IPS DF 4.7 (cell line): ENCODE measurements around the gene PDGFB.

Source experiments
- DNase-seq: peaks from one replicate; pipeline ENCODE4 v3.0.0-alpha.2; 2013; ENCODE audit warnings: low spot score; ENCODE audit errors: extremely low read depth

The PDGFB gene

GRCh38 chr22:39208013-39208680 lies 36.6 kb downstream of the PDGFB start:
- DNase-seq: no peak

DNA sequence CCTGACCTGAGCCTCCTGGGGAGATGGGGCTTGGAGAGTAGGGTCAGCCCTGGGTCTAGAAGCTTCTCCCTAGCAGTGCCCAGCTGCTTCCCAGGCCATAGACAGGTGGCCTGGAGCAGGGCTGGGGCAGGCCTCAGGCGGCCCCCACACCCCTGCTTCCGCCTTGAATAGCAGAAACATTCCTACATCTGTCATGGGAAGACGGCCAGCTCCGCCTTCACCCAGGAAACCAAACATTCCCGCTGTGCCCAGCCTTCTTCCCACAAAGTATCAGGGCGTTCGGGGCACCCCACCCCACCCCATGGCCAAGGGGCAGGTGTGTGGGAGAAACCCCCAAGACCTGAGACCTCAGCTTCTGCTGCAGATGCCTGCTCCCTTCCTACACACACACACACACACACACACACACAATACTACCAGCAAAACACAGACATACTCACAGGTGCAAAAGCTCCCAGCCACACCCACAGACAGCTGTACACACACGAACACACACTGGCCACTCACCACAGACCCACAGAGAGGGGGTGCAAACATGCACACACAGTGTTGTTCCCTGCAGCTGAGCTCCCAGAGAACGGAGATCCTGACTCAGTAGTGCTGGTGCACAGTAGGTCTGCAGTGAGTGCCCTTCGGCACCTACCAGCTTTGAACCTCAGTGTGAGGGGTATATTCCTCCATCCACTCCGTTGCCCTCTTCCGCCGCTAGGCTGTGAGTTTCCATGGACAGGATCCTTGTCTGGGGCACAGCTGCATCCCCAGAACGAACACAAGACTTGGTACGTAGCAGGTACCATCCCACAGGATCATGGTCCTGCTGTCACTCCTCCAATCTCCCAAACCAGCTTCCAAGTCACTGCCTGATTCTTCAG lies 37.4 kb downstream of the PDGFB start:
- no peak for DNase-seq

DNA sequence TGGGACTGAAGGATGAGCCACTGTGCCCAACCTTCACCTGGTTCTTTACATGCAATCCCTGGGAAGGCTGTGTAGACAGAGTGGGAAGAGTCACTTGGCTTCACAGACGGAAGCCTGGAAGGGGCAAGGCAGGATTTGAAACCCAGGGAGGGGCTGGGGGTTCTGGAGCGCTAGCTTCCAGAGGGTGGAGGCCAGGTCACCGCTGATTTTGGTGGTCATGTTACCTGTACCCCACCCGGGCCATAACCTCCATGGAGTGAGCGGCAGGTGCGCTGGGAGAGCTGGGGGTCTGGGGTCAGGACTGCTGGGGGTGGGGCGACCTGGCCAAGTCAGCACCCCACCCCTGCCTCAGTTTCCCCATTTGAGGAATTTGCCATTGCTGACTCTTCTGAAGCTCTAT lies 38.3 kb downstream of the PDGFB start:
- no peak for DNase-seq

DNA sequence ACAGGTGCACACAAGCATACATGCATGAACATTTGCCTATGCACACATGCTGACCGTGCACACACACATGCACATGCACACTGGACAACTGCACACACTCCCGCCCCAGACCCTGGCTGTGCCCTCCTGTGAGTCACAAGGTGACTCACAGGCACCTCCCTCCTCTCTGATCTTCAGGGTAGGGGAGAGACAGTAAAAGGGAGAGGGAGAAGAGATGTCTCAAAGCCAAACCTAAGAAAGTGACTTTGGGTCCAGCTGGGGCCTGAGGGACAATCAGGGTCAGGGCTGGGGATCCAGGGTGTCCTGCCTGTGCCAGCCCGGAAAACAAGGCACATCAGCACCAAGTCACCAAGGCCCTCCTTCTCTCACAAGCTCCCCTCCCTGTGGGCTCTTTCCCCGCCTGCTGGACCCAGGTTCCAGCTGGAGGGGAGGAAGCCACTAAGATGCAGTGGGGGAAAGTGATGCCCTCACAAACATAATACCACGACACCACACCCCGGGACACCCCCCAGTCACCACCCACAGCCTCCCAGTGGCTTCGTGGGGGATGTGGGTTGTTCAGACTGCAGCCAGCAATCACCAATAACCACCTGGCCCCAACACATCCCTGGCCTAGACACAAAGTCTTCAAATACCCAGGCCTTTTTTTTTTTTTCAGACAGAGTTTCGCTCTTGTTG lies 39.3 kb downstream of the PDGFB start:
- DNase-seq: no peak

DNA sequence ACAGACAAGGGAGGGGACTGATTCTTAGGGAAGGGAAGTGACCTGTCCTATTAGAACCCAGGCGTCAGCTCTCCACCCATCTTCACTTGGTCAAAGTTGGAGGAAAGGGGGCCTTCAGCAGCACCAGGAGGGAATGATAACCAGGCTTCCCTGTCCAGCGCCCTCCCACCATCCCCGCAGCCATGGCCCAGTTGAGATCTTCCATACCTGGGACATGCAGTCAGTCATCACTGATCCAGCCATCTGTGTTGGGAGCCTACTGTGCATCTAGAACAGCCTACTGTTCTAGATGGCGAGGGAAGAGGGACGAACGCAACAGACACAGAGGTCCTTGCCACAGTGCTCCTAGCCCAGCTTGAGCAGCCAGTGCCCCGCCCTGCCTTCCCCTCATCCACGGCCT lies 40.6 kb downstream of the PDGFB start:
- DNase-seq: no peak

DNA sequence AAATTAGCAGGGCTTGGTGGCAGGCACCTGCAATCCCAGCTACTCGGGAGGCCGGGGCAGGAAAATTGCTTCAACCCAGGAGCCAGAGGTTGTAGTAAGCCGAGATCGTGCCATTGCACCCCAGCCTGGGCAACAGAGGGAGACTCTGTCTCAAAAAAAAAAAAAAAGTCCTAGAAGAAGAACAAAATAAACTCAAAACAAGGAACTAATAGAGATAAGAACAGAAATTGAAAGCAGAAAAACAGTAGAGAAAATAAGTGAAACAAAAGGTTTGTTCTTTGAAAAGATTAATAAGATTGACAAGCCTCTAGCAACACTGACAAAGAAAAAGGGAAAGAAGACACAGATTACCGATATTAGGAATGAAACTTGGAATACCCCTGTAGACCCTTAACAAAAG lies 47.2 kb downstream of the PDGFB start:
- no peak for DNase-seq

DNA sequence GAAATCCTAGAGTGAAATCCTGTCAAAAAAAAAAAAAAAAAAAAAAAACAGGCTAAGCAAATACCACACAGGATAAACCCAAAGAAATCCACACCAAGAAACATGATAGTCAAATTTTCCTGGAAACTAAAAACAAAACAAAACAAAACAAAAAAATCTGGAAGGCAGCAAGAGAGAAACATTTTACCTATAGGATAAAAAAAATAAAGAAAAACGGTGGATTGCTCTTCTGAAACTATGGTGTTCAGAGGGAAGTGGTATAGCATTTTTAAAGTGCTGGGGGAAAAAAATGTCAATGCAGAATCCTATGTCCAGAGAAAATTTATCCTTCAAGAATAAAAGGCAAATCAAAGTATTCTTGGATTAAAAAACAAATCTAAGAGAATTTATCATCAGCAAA lies 50.7 kb downstream of the PDGFB start:
- DNase-seq: no peak

DNA sequence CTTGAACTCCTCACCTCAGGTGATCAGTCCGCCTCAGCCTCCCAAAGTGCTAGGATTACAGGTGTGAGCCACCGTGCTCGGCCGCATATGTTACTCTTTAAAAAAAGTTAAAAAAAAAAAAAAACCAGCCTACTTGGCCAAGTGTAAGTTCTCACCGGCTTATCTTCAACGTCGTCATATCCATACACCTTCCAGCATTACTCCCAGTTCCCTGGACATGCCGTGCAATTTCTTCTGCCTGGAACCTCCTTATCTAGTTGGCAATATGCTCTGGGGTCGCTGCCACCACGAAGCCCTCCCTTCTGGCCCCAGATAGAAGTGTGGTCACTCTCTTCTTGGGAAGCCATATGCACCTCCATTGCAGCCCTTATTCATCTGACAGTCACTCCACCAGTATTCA lies 56.0 kb downstream of the PDGFB start:
- no peak for DNase-seq

GRCh38 chr22:39185601-39186012 lies 59.2 kb downstream of the PDGFB start:
- no peak for DNase-seq

- DNase-seq: no peak
Observed at GRCh38 chr22:39184586-39185577, 59.9 kb downstream of the PDGFB start.

DNA sequence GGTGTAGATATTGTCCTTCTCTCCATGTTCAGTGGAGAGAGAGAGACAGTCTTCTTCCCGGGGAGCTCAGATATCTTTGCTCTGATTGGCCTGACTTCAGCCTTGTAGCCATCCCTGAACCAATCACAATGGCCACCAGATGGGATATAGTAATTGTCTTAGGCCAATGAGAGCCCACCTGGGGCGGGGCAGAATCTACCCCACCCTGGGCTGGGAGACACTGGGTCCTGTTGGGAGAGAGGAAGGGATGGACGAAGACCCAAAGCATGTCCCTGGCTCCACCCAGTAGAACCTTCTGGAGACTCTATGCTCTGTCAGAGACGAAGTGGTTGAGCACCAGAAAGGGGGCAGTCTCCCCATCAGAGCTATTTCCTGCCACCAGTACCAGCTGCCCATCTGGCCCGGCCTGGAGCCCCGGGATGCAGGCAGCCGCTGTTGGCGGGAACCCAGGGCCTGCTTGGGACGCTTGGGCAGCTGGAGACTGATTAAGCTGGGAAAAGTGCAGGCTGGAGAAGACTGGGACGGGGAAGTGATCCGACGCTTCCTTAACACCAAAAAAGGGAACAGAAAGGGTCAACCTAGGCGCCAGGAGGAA lies 60.7 kb downstream of the PDGFB start:
- no peak for DNase-seq

- DNase-seq: no peak
Observed at GRCh38 chr22:39182478-39183030, 62.2 kb downstream of the PDGFB start.

DNA sequence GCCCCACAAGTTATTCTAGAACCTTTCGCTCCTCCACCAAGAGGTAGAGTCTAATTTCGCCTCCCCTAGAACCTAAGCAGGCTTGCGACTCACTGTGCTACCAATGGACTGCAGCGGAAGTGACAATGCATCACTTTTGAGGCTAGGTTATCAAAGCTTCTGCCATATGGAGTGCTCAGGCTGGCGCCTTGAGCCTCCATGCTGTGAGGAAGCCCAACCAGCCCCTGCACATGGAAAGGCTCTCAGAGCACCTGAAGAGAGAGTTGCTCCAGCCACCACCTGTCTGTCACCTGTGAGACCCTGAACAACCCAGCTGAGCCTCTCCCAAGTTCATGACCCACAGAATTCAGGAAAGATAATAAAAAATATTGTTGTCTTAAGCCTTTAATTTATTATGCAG lies 63.0 kb downstream of the PDGFB start:
- DNase-seq: no peak

GRCh38 chr22:39181356-39181755 lies 63.4 kb downstream of the PDGFB start:
- DNase-seq: no peak

- DNase-seq: no peak
Observed at GRCh38 chr22:39179841-39180335, 64.9 kb downstream of the PDGFB start.

GRCh38 chr22:39179401-39179827 lies 65.4 kb downstream of the PDGFB start:
- DNase-seq: no peak

DNA sequence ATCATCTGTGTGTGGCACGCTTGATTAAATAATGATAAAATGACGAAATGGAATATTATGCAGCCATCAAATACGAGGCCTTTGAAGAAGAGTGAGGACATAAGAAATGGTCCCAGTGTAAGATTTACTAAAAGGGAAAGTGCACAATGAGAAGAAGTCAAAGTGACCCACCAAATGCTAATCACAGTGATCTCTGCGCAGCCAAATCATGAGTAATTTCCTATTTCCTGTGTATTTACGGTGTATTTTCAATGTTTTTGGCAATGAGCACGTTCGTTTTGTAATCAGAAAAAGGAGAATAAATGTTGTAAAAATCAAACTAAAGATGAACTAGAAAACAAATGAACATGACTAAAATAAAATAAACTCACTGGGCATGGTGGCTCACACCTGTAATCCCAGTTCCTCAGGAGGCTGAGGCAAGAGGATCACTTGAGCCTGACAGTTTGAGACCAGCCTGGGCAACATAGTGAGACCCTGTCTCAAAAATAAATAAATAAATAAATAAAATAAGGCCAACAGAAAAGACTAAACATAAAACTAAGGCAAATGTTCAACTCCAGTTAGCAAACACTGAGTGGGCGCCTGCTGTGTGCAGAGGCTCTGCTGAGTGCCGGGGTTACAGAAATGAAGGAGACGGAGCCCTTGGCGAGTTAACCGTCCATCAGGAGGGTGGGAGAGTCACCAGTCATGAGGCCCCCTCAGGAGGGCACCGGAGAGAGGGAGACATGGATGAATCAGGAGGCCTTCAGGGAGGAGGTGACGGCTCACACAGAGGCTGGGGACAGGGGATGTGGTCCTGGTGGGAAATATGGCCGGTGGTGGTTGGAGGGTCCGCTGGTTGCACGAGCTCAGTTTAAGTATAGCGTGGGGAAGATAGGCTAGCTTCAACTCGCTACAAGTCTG lies 66.3 kb downstream of the PDGFB start:
- no peak for DNase-seq

GRCh38 chr22:39177791-39178190 lies 67.0 kb downstream of the PDGFB start:
- DNase-seq: no peak

DNA sequence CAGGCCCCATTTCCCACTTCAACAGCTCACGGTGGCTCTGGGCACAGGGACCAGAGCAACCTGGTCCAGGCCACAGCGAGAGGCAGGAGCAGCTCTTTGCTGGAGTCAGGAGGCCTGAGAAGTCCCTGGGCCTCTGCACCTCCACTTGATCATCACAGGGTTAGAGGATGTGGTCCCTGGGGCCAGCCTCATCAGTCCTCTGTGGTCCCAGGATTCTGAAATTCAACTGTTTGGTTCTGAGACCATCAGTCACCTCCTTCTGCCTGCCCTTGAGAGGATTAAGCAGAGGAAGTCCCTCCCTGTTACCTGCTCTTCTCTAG lies 67.4 kb downstream of the PDGFB start:
- DNase-seq: no peak
